ENCODE results near the gene DNAJC11.

DNA sequence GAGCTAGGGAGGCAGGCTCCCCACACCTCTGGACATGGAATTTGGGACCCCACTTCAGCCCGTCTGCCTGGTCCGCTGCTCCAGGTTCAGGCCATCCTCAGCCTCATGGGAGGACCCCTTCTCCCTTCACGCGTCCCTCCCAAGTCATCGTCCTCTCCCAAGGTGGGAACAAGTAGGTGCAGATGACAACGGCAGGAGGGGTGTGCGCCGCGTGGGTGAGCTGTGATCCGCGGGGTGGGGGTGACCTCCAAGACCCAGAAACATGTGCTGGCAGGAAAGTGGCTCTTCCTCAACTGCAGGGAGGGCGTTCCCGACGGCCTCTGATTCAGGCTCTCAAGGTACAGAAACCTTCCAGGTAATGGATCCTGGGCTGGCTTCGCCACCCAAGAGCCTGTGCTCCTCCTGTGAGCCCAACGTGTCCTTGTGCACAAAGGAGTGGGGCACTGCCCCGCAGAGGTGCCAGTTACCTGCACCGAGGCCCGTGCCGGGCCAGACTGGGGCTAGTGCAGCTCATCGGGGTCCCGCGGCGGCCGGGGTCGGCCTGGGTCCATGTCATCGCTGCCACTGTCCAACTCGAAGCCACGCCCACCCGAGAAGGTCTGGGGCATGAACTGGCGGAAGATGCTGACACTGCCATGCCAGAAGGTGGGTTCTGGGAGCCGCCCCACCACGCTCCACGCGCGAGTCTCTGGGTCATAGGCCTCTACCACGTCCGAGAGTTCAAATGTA is 108.6 kb downstream of the DNAJC11 start:
- TF ChIP-seq, protein P1, sequence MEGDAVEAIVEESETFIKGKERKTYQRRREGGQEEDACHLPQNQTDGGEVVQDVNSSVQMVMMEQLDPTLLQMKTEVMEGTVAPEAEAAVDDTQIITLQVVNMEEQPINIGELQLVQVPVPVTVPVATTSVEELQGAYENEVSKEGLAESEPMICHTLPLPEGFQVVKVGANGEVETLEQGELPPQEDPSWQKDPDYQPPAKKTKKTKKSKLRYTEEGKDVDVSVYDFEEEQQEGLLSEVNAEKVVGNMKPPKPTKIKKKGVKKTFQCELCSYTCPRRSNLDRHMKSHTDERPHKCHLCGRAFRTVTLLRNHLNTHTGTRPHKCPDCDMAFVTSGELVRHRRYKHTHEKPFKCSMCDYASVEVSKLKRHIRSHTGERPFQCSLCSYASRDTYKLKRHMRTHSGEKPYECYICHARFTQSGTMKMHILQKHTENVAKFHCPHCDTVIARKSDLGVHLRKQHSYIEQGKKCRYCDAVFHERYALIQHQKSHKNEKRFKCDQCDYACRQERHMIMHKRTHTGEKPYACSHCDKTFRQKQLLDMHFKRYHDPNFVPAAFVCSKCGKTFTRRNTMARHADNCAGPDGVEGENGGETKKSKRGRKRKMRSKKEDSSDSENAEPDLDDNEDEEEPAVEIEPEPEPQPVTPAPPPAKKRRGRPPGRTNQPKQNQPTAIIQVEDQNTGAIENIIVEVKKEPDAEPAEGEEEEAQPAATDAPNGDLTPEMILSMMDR (IDR thresholded peaks at IDR 0.05) = no peak
- TF ChIP-seq, protein P2, sequence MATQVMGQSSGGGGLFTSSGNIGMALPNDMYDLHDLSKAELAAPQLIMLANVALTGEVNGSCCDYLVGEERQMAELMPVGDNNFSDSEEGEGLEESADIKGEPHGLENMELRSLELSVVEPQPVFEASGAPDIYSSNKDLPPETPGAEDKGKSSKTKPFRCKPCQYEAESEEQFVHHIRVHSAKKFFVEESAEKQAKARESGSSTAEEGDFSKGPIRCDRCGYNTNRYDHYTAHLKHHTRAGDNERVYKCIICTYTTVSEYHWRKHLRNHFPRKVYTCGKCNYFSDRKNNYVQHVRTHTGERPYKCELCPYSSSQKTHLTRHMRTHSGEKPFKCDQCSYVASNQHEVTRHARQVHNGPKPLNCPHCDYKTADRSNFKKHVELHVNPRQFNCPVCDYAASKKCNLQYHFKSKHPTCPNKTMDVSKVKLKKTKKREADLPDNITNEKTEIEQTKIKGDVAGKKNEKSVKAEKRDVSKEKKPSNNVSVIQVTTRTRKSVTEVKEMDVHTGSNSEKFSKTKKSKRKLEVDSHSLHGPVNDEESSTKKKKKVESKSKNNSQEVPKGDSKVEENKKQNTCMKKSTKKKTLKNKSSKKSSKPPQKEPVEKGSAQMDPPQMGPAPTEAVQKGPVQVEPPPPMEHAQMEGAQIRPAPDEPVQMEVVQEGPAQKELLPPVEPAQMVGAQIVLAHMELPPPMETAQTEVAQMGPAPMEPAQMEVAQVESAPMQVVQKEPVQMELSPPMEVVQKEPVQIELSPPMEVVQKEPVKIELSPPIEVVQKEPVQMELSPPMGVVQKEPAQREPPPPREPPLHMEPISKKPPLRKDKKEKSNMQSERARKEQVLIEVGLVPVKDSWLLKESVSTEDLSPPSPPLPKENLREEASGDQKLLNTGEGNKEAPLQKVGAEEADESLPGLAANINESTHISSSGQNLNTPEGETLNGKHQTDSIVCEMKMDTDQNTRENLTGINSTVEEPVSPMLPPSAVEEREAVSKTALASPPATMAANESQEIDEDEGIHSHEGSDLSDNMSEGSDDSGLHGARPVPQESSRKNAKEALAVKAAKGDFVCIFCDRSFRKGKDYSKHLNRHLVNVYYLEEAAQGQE (IDR thresholded peaks at IDR 0.05; ENCODE audit: insufficient read depth in 1 of 2, low read depth in 2 of 2, low read length in 1 of 2) = no peak

Data from Panc1 (cell line).